PC-3 (cell line): ENCODE data around the gene NDUFC1. TPM values are rescaled to one million over a fixed set of nuclear protein-coding genes. Genes with fewer than 3 reads are reported as not detected.

Experiments
- ATAC-seq: fragments of 200-7000 bp; cut with Tn5 transposase; 2 replicates; pipeline ENCODE4 v1.9.1; 2020; ENCODE audit warnings: mild to moderate bottlenecking, moderate library complexity
- BruUV-seq: library from RNA; stranded (reverse); fragments of 400-500 nt; replicated peaks from 2 replicates; lab custom pipeline; 2021; lab: Mats Ljungman, UMichigan
- CTCF ChIA-PET: fragments of 300-600 bp; sonication (Branson Sonifier 250); formaldehyde crosslinking; loops from one replicate; lab custom pipeline; 2022; ENCODE audit warnings: antibody characterized with exemption; lab: Charles Lee
- POLR2A ChIA-PET: fragments of 300-600 bp; sonication (Branson Sonifier 250); formaldehyde crosslinking; loops from one replicate; lab custom pipeline; 2022; ENCODE audit warnings: antibody characterized with exemption; ENCODE audit not compliant: unreplicated experiment; lab: Charles Lee
- DNase-seq: peaks from one replicate; pipeline ENCODE4 v3.0.0-alpha.2; 2015
- H2AFZ ChIP-seq: fragments of 300-600 bp; sonication (generic); 2 replicates; pipeline ENCODE4 v1.6.0; 2016; ENCODE audit warnings: antibody characterized with exemption, low read length
- H3F3A ChIP-seq: fragments of 300-600 bp; sonication (generic); one replicate; pipeline ENCODE4 v1.6.0; 2017; ENCODE audit warnings: antibody characterized with exemption, low read length, control low read depth, mild to moderate bottlenecking; ENCODE audit not compliant: unreplicated experiment
- H3K27ac ChIP-seq: fragments of 300-600 bp; sonication (generic); 2 replicates; pipeline ENCODE4 v1.5.1; 2016; ENCODE audit warnings: mild to moderate bottlenecking, low read length
- H3K27me3 ChIP-seq: fragments of 300-600 bp; sonication (generic); 2 replicates; pipeline ENCODE4 v1.6.1; 2016; ENCODE audit warnings: low read length, mixed read lengths
- H3K36me3 ChIP-seq: fragments of 300-600 bp; sonication (generic); 2 replicates; pipeline ENCODE4 v1.6.1; 2016; ENCODE audit warnings: low read depth, mixed run types, low read length, mixed read lengths
- H3K4me1 ChIP-seq: fragments of 300-600 bp; sonication (generic); 2 replicates; pipeline ENCODE4 v1.5.1; 2016; ENCODE audit warnings: low read length; ENCODE audit not compliant: insufficient read depth
- H3K4me2 ChIP-seq: fragments of 300-600 bp; sonication (generic); 2 replicates; pipeline ENCODE4 v1.6.0; 2016; ENCODE audit warnings: low read length
- H3K4me3 ChIP-seq: fragments of 300-600 bp; sonication (generic); 2 replicates; pipeline ENCODE4 v1.5.1; 2016; ENCODE audit warnings: mild to moderate bottlenecking, low read length, mixed read lengths
- H3K79me2 ChIP-seq: fragments of 300-600 bp; sonication (generic); 2 replicates; pipeline ENCODE4 v1.6.1; 2017; ENCODE audit warnings: low read length, mixed read lengths
- H3K9ac ChIP-seq: fragments of 300-600 bp; sonication (generic); 2 replicates; pipeline ENCODE4 v1.6.0; 2016; ENCODE audit warnings: mild to moderate bottlenecking, low read length
- H3K9me2 ChIP-seq: fragments of 300-600 bp; sonication (generic); replicated peaks from 2 replicates; pipeline ENCODE4 v1.6.1; 2016; ENCODE audit warnings: mixed run types, low read length, mixed read lengths
- H3K9me3 ChIP-seq: fragments of 300-600 bp; sonication (generic); 2 replicates; pipeline ENCODE4 v1.6.1; 2016; ENCODE audit warnings: low read length, mixed read lengths
- H4K20me1 ChIP-seq: fragments of 300-600 bp; sonication (generic); 2 replicates; pipeline ENCODE4 v1.6.1; 2016; ENCODE audit warnings: low read length, mixed read lengths
- EZH2 ChIP-seq: fragments of 300-600 bp; sonication (generic); IDR thresholded peaks from one replicate; pipeline ENCODE4 v1.6.1; 2017; ENCODE audit warnings: antibody characterized with exemption, mild to moderate bottlenecking, low read length; ENCODE audit not compliant: unreplicated experiment
- EZH2phosphoT487 ChIP-seq: fragments of 300-600 bp; sonication (generic); IDR thresholded peaks from 2 replicates; pipeline ENCODE4 v1.6.1; 2018; ENCODE audit warnings: mild to moderate bottlenecking, antibody characterized with exemption, low read length, borderline replicate concordance
- intact Hi-C: fragments of 100-400 bp; cut with micrococcal nuclease; formaldehyde crosslinking; loops from 2 replicates; pipeline ENCODE4 v1.9.0; 2023
- total RNA-seq: library from RNA; depleted of rRNA; stranded (reverse); fragments of >200 nt; gene quantifications from 2 replicates; pipeline ENCODE4 v1.2.3, GENCODE V29; 2014
- TF ChIP-seq, protein P1 (sequence below): fragments of 300-600 bp; sonication (generic); conservative IDR thresholded peaks from 2 replicates; pipeline ENCODE4 v1.5.1; 2017; ENCODE audit warnings: antibody characterized with exemption, low read depth, mild to moderate bottlenecking, low read length

NDUFC1 gene
- total RNA-seq, 1 experiment from 2014 or later = 92.9 TPM

DNA sequence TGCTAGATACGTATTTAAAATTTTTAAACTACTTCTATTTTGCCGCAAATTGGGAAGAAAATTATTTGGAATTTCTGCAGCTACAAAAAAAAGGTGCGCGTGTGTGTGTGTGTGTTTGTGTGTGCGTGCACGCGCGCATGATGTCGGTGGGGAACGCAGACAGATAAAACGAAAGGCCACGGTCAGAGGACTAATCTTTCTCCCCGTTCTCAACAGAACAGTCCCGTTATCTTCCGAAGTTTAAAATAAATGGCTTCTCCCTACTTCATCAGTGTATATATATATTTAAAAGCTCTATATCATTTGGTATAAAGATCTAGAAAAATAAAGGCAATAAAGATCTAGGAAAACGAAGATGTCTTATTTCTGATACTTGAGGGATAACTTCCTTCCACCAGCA lies 23.8 kb downstream of the NDUFC1 start:
- ChIA-PET POLR2A (no interaction called here), CTCF (no interaction called here)
- H4K20me1 ChIP-seq = no peaks in the 10 kb centered on the region
- no peak overlapping the region for H3K27ac ChIP-seq
- no peak overlapping the region for H2AFZ ChIP-seq
- H3K4me2 ChIP-seq = no peak overlapping the region
- intact Hi-C loops = no loop called here
- DNase-seq (no peak), ATAC-seq (no peak)
- H3K4me1 ChIP-seq = no peaks in the 10 kb centered on the region
- no peak overlapping the region for H3K4me3 ChIP-seq
- H3K27me3 ChIP-seq = no peaks in the 10 kb centered on the region
- TF ChIP-seq EZH2 = no peak
- TF ChIP-seq, protein P1, sequence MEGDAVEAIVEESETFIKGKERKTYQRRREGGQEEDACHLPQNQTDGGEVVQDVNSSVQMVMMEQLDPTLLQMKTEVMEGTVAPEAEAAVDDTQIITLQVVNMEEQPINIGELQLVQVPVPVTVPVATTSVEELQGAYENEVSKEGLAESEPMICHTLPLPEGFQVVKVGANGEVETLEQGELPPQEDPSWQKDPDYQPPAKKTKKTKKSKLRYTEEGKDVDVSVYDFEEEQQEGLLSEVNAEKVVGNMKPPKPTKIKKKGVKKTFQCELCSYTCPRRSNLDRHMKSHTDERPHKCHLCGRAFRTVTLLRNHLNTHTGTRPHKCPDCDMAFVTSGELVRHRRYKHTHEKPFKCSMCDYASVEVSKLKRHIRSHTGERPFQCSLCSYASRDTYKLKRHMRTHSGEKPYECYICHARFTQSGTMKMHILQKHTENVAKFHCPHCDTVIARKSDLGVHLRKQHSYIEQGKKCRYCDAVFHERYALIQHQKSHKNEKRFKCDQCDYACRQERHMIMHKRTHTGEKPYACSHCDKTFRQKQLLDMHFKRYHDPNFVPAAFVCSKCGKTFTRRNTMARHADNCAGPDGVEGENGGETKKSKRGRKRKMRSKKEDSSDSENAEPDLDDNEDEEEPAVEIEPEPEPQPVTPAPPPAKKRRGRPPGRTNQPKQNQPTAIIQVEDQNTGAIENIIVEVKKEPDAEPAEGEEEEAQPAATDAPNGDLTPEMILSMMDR = no peak
- no peak for TF ChIP-seq EZH2phosphoT487
- no peaks in the 10 kb centered on the region for H3K36me3 ChIP-seq
- no peaks in the 10 kb centered on the region for H3K79me2 ChIP-seq
- H3K9me2 ChIP-seq = no peaks in the 10 kb centered on the region
- no peaks in the 10 kb centered on the region for H3K9me3 ChIP-seq
- no TSS peak for BruUV-seq
- H3F3A ChIP-seq = no peaks in the 10 kb centered on the region
- no peak overlapping the region for H3K9ac ChIP-seq

DNA sequence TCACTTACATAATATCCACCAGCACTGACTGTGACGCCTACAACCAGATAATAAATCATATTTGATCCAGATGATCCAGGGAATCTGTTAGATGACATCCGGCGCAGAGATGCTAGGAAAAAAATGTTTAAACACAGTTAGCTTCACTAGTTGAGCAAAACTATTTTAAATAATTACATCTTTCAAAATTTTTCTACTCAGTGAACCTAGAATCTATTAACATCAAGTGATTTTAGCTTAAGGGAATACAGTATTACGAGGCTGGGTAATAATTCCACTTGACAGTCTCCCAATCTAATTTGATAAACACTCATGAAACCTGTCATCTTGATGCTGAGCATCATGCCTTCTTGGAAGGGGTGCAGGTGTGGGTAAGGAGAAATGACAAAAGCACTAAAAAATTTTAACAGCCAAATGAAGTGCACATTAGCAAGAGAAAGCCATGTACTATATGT lies 27.0 kb downstream of the NDUFC1 start:
- H3K4me1 ChIP-seq = no peaks in the 10 kb centered on the region
- no peaks in the 10 kb centered on the region for H3K36me3 ChIP-seq
- no peaks in the 10 kb centered on the region for H3K27me3 ChIP-seq
- H3K4me2 ChIP-seq = no peak overlapping the region
- no peaks in the 10 kb centered on the region for H3K79me2 ChIP-seq
- DNase-seq (no peak), ATAC-seq (no peak)
- BruUV-seq = no TSS peak
- TF ChIP-seq EZH2phosphoT487 = no peak
- TF ChIP-seq EZH2 = no peak
- TF ChIP-seq, protein P1 = no peak
- no peak overlapping the region for H3K9ac ChIP-seq
- ChIA-PET POLR2A (no interaction called here), CTCF (no interaction called here)
- no peak overlapping the region for H2AFZ ChIP-seq
- intact Hi-C loops = no loop called here
- no peaks in the 10 kb centered on the region for H3K9me2 ChIP-seq
- H3F3A ChIP-seq = no peaks in the 10 kb centered on the region
- H4K20me1 ChIP-seq = no peaks in the 10 kb centered on the region
- no peak overlapping the region for H3K4me3 ChIP-seq
- H3K27ac ChIP-seq = no peak overlapping the region
- no peaks in the 10 kb centered on the region for H3K9me3 ChIP-seq

DNA sequence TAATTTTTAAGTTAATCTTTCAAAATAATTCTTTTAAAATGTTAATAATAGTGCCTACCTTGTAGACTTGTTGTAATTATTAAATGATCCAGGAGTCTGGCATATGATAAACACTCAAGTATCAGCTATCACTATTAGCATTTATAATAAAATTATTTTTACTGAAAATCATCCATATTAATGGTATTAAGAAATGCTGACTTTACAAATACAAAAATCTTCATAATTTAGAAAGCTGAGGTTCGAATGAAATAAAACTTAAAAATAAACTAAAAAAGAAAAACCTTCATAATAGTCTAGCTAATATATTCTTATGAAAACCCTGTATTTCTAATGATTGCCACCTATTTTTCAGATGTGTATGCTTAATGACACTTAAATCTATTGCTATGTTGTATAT lies 27.5 kb downstream of the NDUFC1 start:
- intact Hi-C loops = no loop called here
- TF ChIP-seq, protein P1 = no peak
- TF ChIP-seq EZH2 = no peak
- TF ChIP-seq EZH2phosphoT487 = no peak

More for the DNA sequence above, 27.5 kb downstream of the NDUFC1 start:
- Histone ChIP-seq H3F3A (no peaks in the 10 kb centered on the region), H3K9me2 (no peaks in the 10 kb centered on the region), H2AFZ (no peak overlapping the region), H3K9me3 (no peaks in the 10 kb centered on the region), H3K9ac (no peak overlapping the region), H3K36me3 (no peaks in the 10 kb centered on the region), H3K79me2 (no peaks in the 10 kb centered on the region), H4K20me1 (no peaks in the 10 kb centered on the region), H3K27me3 (no peaks in the 10 kb centered on the region), H3K4me1 (no peaks in the 10 kb centered on the region), H3K4me2 (no peak overlapping the region), H3K27ac (no peak overlapping the region), H3K4me3 (no peak overlapping the region)
- no TSS peak for BruUV-seq
- ChIA-PET CTCF (no interaction called here), POLR2A (no interaction called here)
- ATAC-seq (no peak), DNase-seq (no peak)
